Mesenchymal stem cell (in vitro differentiated cells and primary cell): ENCODE measurements around the gene ADGRL3.

ENCODE experiments used
- DNase-seq: peaks from one replicate; pipeline ENCODE4 v3.0.0-alpha.2; 2013
- H2AFZ ChIP-seq: one replicate; pipeline ENCODE4 v1.6.1; 2013; ENCODE audit warnings: low read depth, mild to moderate bottlenecking, control low read depth, inconsistent platforms, low read length, moderate library complexity
- H2AK5ac ChIP-seq: 2 replicates; pipeline ENCODE4 v1.6.1; 2013; ENCODE audit warnings: low read length, moderate library complexity, mild to moderate bottlenecking, inconsistent platforms; ENCODE audit not compliant: severe bottlenecking
- H2BK120ac ChIP-seq: one replicate; pipeline ENCODE4 v1.6.1; 2013; ENCODE audit warnings: low read depth, mild to moderate bottlenecking, inconsistent platforms, low read length, moderate library complexity
- H2BK12ac ChIP-seq, 2 experiments: one replicate each; pipeline ENCODE4 v1.6.1; 2013; ENCODE audit warnings: inconsistent platforms in 2 of 2, low read length in 2 of 2, mild to moderate bottlenecking in 2 of 2, moderate library complexity in 2 of 2, control low read depth in 1 of 2
- H2BK15ac ChIP-seq: one replicate; pipeline ENCODE4 v1.6.1; 2013; ENCODE audit warnings: mild to moderate bottlenecking, low read depth, inconsistent platforms; ENCODE audit not compliant: poor library complexity, severe bottlenecking
- H2BK5ac ChIP-seq: 2 replicates; pipeline ENCODE4 v1.6.1; 2013; ENCODE audit warnings: low read depth, mild to moderate bottlenecking, low read length, control low read depth, inconsistent platforms; ENCODE audit not compliant: poor library complexity, severe bottlenecking
- H3K14ac ChIP-seq, 2 experiments: one replicate each; pipeline ENCODE4 v1.6.1; 2013; ENCODE audit warnings: inconsistent platforms in 2 of 2, low read length in 2 of 2, control low read depth in 1 of 2, mild to moderate bottlenecking in 1 of 2, moderate library complexity in 1 of 2
- H3K18ac ChIP-seq, 2 experiments: one replicate each; pipeline ENCODE4 v1.6.1; 2013; ENCODE audit warnings: inconsistent platforms in 2 of 2, low read length in 2 of 2, control low read depth in 1 of 2, low read depth in 1 of 2, mild to moderate bottlenecking in 1 of 2
- H3K23ac ChIP-seq, 2 experiments: one replicate each; pipeline ENCODE4 v1.6.1; 2013; ENCODE audit warnings: inconsistent platforms in 2 of 2, low read length in 2 of 2, mild to moderate bottlenecking in 2 of 2, moderate library complexity in 2 of 2, control low read depth in 1 of 2
- H3K27ac ChIP-seq: 2 replicates; pipeline ENCODE4 v1.5.1; 2013; ENCODE audit warnings: mild to moderate bottlenecking, moderate library complexity, low read length, control low read depth, inconsistent platforms; ENCODE audit not compliant: poor library complexity, severe bottlenecking
- H3K27me3 ChIP-seq, 2 experiments: 2 replicates each; pipeline versions ENCODE4 v1.6.1 to v1.7.0; 2013; ENCODE audit warnings: low read length in 2 of 2, mild to moderate bottlenecking in 2 of 2, moderate library complexity in 2 of 2, control low read depth in 1 of 2, inconsistent platforms in 1 of 2; ENCODE audit not compliant: control insufficient read depth in 1 of 2, insufficient read depth in 1 of 2
- H3K36me3 ChIP-seq, 2 experiments: 2 replicates each; pipeline versions ENCODE4 v1.6.1 to v1.7.0; 2013; ENCODE audit warnings: low read length in 2 of 2, control low read depth in 1 of 2, inconsistent platforms in 1 of 2, low read depth in 1 of 2, mild to moderate bottlenecking in 1 of 2; ENCODE audit not compliant: insufficient read depth in 2 of 2, control insufficient read depth in 1 of 2
- H3K4ac ChIP-seq, 2 experiments: one replicate each; pipeline ENCODE4 v1.6.1; 2013; ENCODE audit warnings: inconsistent platforms in 2 of 2, low read length in 2 of 2, mild to moderate bottlenecking in 2 of 2, moderate library complexity in 2 of 2, control low read depth in 1 of 2, low read depth in 1 of 2
- H3K4me1 ChIP-seq: 2 replicates; pipeline ENCODE4 v1.6.1; 2013; ENCODE audit warnings: low read depth, low read length, control low read depth; ENCODE audit not compliant: control insufficient read depth, insufficient read depth
- H3K4me2 ChIP-seq: 2 replicates; pipeline ENCODE4 v1.6.1; 2013; ENCODE audit warnings: low read length, mild to moderate bottlenecking, inconsistent platforms; ENCODE audit not compliant: poor library complexity, severe bottlenecking
- H3K4me3 ChIP-seq, 2 experiments: 2 replicates each; pipeline versions ENCODE4 v1.5.1 to v1.7.0; 2013; ENCODE audit warnings: low read length in 2 of 2, mild to moderate bottlenecking in 2 of 2, control low read depth in 1 of 2, low read depth in 1 of 2; ENCODE audit not compliant: insufficient read depth in 1 of 2
- H3K79me1 ChIP-seq: replicated peaks from 2 replicates; pipeline ENCODE4 v1.6.1; 2013; ENCODE audit warnings: mild to moderate bottlenecking, control low read depth, low read length, inconsistent platforms; ENCODE audit not compliant: poor library complexity, severe bottlenecking
- H3K9ac ChIP-seq: 2 replicates; pipeline ENCODE4 v1.7.0; 2013; ENCODE audit warnings: mild to moderate bottlenecking, low read length, moderate library complexity
- H3K9me3 ChIP-seq: 2 replicates; pipeline ENCODE4 v1.7.0; 2013; ENCODE audit warnings: mild to moderate bottlenecking, low read length; ENCODE audit not compliant: control insufficient read depth
- H4K8ac ChIP-seq: one replicate; pipeline ENCODE4 v1.6.1; 2013; ENCODE audit warnings: inconsistent platforms, mild to moderate bottlenecking, low read length, moderate library complexity
- H4K91ac ChIP-seq: one replicate; pipeline ENCODE4 v1.6.1; 2013; ENCODE audit warnings: mild to moderate bottlenecking, low read length, inconsistent platforms
- WGBS: methylation state at CpG from one replicate; pipeline ENCODE4 v1.1.7; 2013; ENCODE audit warnings: mixed read lengths; 5-methylcytosine and 5-hydroxymethylcytosine counted together

ADGRL3 gene

GRCh38 chr4:61890321-61890720, 690.2 kb downstream of the ADGRL3 start:
- no peak overlapping the region for H3K23ac ChIP-seq
- no peak overlapping the region for H3K4me3 ChIP-seq
- H4K91ac ChIP-seq: no peak overlapping the region
- no peak overlapping the region for H3K4ac ChIP-seq
- H2BK15ac ChIP-seq: no peak overlapping the region
- no peak overlapping the region for H2BK5ac ChIP-seq
- no peak overlapping the region for H4K8ac ChIP-seq
- no peaks in the 10 kb centered on the region for H3K9me3 ChIP-seq
- no peak overlapping the region for H2AK5ac ChIP-seq
- H3K4me1 ChIP-seq: no peaks in the 10 kb centered on the region
- no peaks in the 10 kb centered on the region for H3K27me3 ChIP-seq
- DNase-seq: no peak
- no peak overlapping the region for H3K18ac ChIP-seq
- H3K79me1 ChIP-seq: no peaks in the 10 kb centered on the region
- no peak overlapping the region for H2BK12ac ChIP-seq
- H3K14ac ChIP-seq: no peak overlapping the region
- no peak overlapping the region for H3K9ac ChIP-seq
- H2BK120ac ChIP-seq: no peak overlapping the region
- no peak overlapping the region for H3K4me2 ChIP-seq
- no peaks in the 10 kb centered on the region for H3K36me3 ChIP-seq
- no peak overlapping the region for H2AFZ ChIP-seq
- 73% methylated on average over 2 of the region's 3 CpGs for WGBS
- no peak overlapping the region for H3K27ac ChIP-seq

GRCh38 chr4:61891953-61892352, 691.8 kb downstream of the ADGRL3 start:
- Histone ChIP-seq H3K27me3 (no peaks in the 10 kb centered on the region), H3K18ac (no peak overlapping the region), H3K4ac (no peak overlapping the region), H2BK12ac (no peak overlapping the region), H3K14ac (no peak overlapping the region), H4K8ac (no peak overlapping the region), H3K79me1 (no peaks in the 10 kb centered on the region), H2AFZ (no peak overlapping the region), H3K27ac (no peak overlapping the region), H3K4me1 (no peaks in the 10 kb centered on the region), H2BK15ac (no peak overlapping the region), H2BK120ac (no peak overlapping the region), H2AK5ac (no peak overlapping the region), H3K4me2 (no peak overlapping the region), H3K36me3 (no peaks in the 10 kb centered on the region), H3K23ac (no peak overlapping the region), H3K4me3 (no peak overlapping the region), H3K9me3 (no peaks in the 10 kb centered on the region), H4K91ac (no peak overlapping the region), H3K9ac (no peak overlapping the region), H2BK5ac (no peak overlapping the region)
- no peak for DNase-seq

DNA sequence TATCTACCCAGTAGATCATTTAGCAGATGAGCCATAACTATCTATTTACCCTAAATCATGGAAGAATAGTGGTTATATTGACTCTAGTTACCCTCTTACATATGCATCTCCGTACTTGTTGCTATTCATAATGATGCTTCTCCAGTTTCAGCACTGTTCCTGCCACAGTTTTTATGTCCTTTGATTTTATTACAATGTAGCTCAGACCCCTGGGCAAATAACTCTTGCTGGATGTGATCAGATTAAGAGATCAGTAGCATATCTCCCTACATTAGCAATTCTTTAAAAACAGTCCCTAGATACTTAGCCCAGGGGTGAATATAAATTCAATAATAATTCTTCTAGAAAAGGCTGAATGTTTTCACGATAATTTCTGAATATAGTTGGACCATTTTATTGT, 696.5 kb downstream of the ADGRL3 start:
- Histone ChIP-seq H3K79me1 (no peaks in the 10 kb centered on the region), H3K27me3 (no peaks in the 10 kb centered on the region), H2BK15ac (no peak overlapping the region), H3K4me3 (no peak overlapping the region), H2BK5ac (no peak overlapping the region), H3K9ac (no peak overlapping the region), H3K4me1 (no peaks in the 10 kb centered on the region), H3K18ac (no peak overlapping the region), H3K9me3 (no peaks in the 10 kb centered on the region), H3K4ac (no peak overlapping the region), H3K36me3 (no peaks in the 10 kb centered on the region), H2AFZ (no peak overlapping the region), H2BK120ac (no peak overlapping the region), H2AK5ac (no peak overlapping the region), H3K27ac (no peak overlapping the region), H4K91ac (no peak overlapping the region), H2BK12ac (no peak overlapping the region), H4K8ac (no peak overlapping the region), H3K4me2 (no peak overlapping the region), H3K23ac (no peak overlapping the region), H3K14ac (no peak overlapping the region)
- no peak for DNase-seq
- no CpG with 5 or more reads among the region's 2 CpGs for WGBS

DNA sequence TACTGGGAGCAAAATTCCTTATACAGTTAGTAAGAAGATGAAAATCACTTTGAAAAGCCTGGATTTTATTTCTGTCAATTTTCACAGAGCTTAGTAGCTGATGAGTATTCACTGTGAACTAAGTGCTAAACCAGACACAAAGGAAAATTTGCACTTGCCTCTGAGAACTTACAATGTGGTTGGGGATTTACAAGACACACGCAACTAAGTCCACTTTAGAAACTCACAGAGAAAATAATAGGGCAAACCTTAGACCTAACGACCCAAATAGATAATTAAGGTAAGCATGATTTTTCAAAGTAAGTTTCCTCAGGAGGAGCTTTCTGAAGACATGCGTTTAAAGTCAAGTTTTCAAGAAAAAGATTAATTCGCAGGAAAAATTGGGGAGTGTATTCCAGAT, 708.9 kb downstream of the ADGRL3 start:
- H3K14ac ChIP-seq: no peak overlapping the region
- H3K9ac ChIP-seq: no peak overlapping the region
- H4K8ac ChIP-seq: no peak overlapping the region
- no peak overlapping the region for H3K4me3 ChIP-seq
- no peaks in the 10 kb centered on the region for H3K4me1 ChIP-seq
- 96% methylated on average over 3 of the region's 4 CpGs for WGBS
- no peaks in the 10 kb centered on the region for H3K9me3 ChIP-seq
- H2BK12ac ChIP-seq: no peak overlapping the region
- H2BK15ac ChIP-seq: no peak overlapping the region
- H2BK5ac ChIP-seq: no peak overlapping the region
- no peaks in the 10 kb centered on the region for H3K79me1 ChIP-seq
- no peak overlapping the region for H3K18ac ChIP-seq
- no peak overlapping the region for H2AFZ ChIP-seq
- H4K91ac ChIP-seq: no peak overlapping the region
- H3K4ac ChIP-seq: no peak overlapping the region
- no peak overlapping the region for H3K4me2 ChIP-seq
- no peak overlapping the region for H2BK120ac ChIP-seq
- H3K27ac ChIP-seq: no peak overlapping the region
- H3K36me3 ChIP-seq: no peaks in the 10 kb centered on the region
- DNase-seq: no peak
- H2AK5ac ChIP-seq: no peak overlapping the region
- no peaks in the 10 kb centered on the region for H3K27me3 ChIP-seq
- H3K23ac ChIP-seq: no peak overlapping the region
